Stimulated activated CD4-positive, alpha-beta T cell treated with anti-CD3 and anti-CD28 coated beads, Interleukin-4, amount 100 ng/mL, for 4 hours (primary cell): ENCODE measurements around the gene CDC42BPA.
A peak's percentile ranks its signal among the peaks of the same experiment; 100 is the strongest.
"Not testable (repeated sequence)": the region's sequence is repeated elsewhere in the genome, so short reads cannot be mapped to it uniquely, and the experiment has no call there.

ENCODE experiments used
- DNase-seq, 2 experiments: peaks; one replicate each; pipeline ENCODE4 v3.0.0-alpha.2; 2020

CDC42BPA gene

DNA sequence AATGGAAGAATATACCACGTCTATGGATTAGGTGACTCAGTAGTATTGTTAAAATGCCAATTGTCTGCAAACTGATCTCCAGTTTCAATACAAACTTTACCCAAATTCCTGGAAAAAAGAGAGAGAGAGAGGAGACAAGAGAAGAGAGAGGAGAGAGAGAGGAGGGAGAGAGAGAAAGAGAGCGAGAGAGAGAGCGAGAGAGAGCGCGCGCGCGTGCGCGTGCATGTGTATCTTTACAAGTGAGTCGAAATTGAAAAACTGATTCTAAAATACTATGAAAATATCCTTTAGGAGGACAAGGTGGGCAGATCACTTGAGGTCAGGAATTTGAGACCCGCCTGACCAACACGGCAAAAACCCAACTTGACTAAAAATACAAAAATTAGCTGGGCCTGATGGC lies 65.2 kb downstream of the CDC42BPA start:
- no peak for DNase-seq

DNA sequence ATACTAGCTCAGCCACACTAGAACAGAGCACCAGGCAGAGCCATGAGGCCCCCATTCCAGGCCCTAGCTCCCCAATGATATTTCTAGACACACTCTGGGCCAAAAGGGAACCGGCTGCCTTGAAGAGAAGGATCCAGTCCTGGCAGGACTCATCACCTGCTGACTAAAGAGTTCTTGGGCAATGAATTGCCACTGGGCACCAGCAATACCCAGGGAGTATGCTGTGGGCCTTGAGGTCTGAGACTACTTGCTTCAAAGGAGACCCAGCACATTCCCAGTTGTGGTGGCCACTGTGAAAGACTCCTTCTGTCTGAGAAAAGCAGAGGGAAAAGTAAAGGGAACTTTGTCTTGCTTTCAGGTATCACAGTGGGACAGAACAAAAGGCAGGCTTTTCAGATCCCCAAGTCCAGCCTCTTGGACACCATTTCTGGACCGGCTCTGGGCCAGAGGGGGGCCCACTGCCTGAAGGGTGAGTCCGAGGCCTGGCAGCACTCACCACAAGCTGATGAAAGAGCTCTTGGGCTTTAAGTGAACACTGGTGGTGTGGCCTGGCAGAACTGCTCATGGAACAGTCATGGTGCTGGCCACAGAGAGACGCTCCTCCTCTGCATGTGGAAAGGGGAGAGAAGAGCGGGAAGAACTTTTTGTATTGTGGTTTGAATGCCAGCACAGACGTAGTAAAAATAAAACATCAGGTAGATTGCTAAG lies 72.5 kb downstream of the CDC42BPA start:
- DNase-seq: no peak

DNA sequence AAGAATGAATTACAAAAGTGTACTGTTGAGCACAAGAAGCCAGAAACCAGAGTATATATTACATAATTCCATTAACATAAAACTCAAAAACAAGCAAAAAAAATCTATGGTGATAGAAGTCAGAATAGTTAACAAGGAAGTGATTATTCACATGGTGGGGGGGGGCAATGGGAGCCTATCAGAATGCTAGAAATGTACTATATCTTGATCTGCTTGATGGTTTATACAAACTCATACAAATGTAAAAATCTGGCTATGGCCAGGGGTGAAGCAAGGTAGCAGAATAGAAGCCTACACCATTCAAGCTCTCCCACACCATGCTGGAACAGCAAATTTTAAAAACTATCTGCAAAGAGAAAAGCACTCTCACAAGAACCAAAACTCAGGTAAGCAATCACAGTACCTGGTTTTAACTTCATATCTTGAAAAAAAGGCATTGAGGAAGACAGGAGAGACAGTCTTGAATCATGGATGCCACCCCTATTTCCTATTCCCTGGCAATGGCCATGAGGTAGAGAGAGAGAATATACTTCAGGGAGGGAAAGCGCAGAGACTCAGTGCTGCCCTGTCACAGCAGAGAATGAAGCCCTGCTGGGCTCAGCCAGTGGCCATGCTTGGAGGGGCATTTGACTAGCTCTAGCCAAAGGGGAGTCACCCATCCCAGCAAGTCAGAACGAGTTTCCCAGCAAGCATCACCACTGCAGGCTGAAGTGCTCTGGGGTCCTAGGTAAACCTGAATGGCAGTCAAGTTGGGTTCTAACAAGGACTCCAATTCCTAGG lies 73.8 kb downstream of the CDC42BPA start:
- no peak for DNase-seq

- no peak for DNase-seq
These were observed 75.2 kb downstream of the CDC42BPA start for GRCh38 chr1:227242811-227243682.

- no peak for DNase-seq
These were observed 77.3 kb downstream of the CDC42BPA start for GRCh38 chr1:227240983-227241382.

GRCh38 chr1:227234998-227235405 lies 83.3 kb downstream of the CDC42BPA start:
- DNase-seq: no peak

GRCh38 chr1:227231128-227231527 lies 87.2 kb downstream of the CDC42BPA start:
- DNase-seq: not testable (repeated sequence)

GRCh38 chr1:227228201-227228600 lies 90.1 kb downstream of the CDC42BPA start:
- no peak for DNase-seq

GRCh38 chr1:227227761-227228160 lies 90.5 kb downstream of the CDC42BPA start:
- no peak for DNase-seq

- DNase-seq: no peak
These were observed 92.5 kb downstream of the CDC42BPA start for GRCh38 chr1:227225715-227226346.

DNA sequence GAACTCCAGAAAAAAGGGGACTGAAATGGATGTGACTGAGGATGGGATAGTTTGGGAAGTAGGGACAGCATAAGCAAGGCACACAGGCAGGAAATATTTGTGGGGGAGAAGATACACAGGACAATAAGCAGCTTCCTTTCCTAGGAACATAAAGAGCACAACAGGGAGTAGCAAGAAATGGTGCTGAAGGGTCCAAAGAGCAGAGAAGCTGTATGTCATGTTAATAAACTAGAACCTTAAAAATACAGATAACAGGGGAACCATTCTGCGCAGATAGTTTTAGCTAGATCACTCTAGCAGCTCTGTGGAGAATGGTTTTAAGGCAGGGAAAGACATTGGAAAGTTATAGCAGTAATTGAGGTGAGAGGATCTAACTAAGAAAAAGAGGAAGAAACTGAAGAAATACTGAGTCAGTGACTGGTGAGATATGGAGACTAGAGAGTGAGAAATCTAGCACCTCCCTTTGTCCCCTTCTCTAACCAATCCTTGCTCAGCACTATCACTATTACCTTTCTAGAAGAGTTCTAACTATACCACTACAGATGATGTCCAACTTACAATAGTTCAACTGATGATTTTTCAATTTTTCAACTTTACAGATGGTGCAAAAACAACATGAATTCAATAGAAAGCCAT lies 95.0 kb downstream of the CDC42BPA start:
- no peak for DNase-seq

GRCh38 chr1:227219715-227220292 lies 98.5 kb downstream of the CDC42BPA start:
- no peak for DNase-seq

DNA sequence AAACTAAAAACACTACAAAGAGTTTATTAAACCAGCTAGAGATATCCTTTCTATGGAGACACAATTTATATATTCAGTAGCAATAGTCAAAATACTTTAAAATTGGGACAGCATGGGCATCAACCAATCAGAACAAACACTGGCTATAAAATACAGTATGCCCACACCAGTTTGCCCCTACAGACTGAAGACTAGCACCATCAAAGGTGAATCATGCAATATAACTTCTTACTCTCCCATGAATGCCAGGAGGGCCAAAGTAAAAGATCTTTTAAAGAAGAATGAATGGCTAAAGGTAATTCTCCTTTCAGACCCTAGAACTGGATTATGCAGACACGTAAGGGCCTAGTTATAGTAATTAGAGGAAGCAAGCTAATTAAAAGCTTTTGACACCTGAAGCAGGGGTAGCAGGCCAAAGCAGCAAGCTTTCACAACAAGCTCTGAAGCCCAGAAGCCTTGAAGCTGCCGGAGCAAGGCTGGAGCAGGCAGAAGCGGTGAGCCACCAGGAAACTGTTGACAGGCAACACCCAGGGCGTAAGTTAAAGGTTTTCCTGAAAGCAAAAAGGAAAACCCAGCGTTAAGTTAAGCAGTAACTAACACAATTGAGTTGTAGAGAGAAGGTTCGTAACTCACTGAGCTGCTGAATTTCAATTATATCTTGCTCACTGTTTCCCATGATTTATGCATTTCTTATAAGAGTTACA lies 99.3 kb downstream of the CDC42BPA start:
- no peak for DNase-seq

DNA sequence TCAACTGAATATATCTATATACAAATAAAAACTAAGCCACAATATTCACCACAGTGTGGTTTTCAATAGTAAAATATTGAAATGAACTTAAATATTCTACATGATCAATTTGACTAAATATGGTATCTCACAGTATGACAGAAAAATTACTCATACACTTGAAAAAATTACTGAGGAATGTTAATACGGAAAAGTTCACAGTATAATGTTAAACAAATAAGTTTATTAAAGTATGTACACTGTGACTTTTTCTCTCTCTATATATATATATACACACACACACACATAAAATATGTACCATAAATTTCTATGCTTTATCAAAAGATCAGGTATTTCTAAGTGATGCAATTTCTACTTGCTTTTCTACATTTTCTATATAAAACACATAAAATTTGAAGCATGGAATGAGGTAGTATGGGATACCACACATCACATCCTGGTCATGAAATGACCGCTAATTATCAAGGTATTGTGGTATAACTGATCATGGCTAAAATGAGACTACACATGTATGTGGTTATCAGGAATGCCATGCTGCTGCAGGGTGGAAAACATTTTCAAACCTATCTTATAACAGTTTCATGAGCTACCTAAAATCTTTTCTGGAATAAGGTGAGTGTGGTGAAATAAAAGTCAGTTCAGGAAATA lies 102.3 kb downstream of the CDC42BPA start:
- DNase-seq: no peak

DNA sequence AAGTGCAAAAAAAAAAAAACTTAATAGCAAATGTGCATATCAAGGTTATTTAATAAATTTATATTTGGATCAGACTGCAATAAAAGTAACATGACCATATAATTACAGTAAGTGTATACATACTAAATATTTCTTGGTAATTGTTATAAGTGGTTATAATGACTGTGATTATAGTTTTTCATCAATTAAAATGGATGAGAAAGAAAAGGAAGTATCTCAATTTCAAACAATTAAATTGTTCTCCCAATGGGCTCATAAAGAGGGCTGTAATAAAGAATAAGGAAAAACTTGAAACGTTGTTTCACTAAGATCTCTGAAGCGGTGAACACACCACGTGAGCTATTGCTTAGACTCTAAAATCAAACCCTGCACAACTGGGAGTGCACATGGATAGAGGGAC lies 104.1 kb downstream of the CDC42BPA start:
- no peak for DNase-seq

DNA sequence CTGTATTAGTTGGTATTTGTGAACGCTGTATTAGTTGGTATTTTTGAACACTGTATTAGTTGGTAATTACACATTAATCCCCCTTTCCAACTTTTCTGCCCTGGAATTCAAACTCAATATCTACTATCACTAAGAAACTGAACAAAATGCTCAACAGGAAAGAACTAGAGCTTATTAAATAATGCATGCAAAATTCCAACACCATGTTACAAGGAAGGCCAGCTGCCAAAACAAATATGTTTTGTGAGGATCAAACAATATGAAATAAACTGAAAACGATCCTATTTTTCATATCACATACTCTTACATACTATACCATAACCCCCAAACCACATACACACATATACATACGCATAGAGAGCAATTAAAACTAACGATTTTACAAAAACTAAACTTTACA lies 104.9 kb downstream of the CDC42BPA start:
- no peak for DNase-seq

DNA sequence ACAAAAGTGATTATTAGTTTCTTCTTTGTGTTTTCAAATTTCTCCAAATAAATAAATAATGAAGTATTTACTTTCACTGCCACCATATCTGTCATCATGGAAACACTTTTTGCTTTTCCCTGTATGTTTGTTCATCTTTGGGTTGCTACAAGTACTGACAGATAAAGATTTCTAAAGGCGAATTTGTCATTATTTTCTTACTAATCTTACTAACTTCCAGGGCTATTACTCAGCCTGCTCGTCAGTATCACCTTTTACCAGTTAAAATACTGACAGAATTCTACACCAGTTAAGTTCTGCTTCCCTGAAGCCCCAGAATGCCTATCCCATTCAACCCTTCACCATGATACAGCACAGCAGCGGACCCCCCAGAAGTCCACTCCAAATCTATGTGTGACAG lies 106.1 kb downstream of the CDC42BPA start:
- no peak for DNase-seq

DNA sequence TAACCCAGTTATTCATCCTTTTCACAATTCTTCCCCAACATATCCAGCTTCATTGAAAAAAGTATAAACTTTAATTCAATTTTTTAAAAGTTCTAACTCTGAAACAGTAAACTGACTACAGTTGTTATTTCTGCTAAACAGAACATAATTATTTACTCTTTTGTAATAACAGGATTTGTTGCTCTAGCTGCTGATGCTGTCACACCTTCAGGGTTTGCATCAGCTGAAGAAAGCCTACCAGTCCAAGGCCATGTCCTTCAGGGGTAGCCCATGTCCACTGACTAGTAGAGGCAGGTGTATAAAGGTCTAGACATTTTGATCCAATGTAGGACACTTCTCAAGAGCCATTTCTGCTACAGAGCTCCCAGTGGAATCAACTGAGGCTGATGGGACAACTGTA lies 107.7 kb downstream of the CDC42BPA start:
- no peak for DNase-seq

- DNase-seq: no peak
These were observed 121.2 kb downstream of the CDC42BPA start for GRCh38 chr1:227197064-227197463.

GRCh38 chr1:227192163-227192562 lies 126.1 kb downstream of the CDC42BPA start:
- DNase-seq: peak in 1 of 2 experiments; percentile 2

DNA sequence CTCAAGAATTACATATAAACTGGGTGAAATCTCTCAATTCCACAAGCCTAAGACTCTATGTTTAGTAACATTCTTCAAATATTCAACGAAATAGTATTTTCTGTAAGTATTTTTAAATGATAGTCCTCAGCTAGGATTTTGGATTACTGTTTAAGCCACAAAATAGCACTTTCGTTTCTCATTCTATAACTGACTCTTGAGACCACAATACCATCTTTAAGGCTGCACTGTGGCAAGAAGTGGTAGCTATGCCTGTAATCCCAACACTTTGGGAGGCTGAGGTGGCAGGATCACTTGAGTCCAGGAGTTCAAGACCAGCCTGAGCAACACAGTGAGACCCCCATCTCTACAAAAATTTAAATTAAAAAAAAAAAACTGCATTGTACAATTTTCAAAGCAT lies 126.7 kb downstream of the CDC42BPA start:
- no peak for DNase-seq
